GM19463 (cell line): ENCODE results near the gene ATP2A2.

Experiments
- ATAC-seq: cut with Tn5 transposase; IDR thresholded peaks from one replicate; pipeline ENCODE4 v1.9.1; 2021; ENCODE audit warnings: mild to moderate bottlenecking, moderate library complexity; ENCODE audit not compliant: unreplicated experiment

The ATP2A2 gene

GRCh38 chr12:110289044-110289710, 8.1 kb downstream of the ATP2A2 start:
- no peak for ATAC-seq

DNA sequence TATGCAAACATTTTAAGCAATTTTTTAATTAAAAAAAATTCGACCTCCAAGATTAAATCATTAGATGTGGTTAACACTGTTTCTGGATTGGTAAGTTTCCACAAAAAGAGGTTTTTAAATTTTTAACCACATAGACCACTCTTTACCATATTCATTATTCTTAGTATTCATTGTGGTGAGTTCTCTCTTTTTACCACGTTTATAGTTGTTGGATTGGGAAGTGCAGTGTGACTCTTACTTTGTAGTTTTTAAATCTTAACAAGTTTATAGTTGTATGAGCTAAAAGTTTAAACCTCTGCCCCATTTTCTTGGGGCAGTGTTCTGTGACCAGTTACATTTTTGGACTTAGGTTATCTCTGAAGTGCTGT, 8.6 kb downstream of the ATP2A2 start:
- no peak for ATAC-seq

GRCh38 chr12:110301065-110301806, 20.2 kb downstream of the ATP2A2 start:
- no peak for ATAC-seq

DNA sequence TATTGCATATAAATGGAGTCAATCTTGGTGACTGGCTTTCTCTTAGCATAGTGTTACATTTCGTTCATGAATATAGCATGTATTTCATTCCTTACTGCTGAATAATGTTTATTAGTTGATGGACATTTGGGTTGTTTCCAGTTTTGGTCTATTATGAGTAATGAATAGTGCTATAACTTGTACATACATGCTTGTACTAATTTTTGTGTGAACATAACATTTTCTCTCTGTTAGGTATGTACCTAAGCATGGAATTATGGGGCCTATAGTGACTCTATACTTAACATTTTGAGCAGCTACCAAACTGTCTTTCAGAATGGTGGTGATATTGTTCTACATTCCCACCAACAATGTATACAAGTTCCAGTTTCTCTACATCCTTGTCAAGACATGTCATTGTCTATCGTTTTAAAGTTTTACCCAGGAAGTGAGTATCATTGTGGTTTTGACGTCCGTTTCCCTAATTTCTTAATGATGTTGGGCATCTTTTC, 23.1 kb downstream of the ATP2A2 start:
- ATAC-seq = no peak

DNA sequence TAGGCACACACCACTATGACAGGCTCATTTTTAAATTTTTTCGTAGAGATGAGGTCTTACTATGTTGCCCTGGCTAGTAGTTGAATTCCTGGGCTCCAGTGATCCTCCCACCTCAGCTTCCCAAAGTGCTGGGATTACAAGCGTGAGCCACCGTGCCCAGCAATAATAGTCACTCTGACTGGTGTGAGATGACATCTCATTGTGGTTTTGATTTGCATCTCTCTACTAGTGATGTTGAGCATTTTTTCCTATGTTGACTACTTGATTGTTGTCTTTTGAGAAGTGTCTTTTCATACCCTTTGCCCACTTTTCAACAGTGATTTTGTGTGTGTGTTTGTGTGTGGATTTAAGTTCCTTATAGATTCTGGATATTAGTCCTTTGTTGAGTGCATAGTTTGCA, 26.3 kb downstream of the ATP2A2 start:
- no peak for ATAC-seq

- ATAC-seq = no peak
Observed at GRCh38 chr12:110310763-110311162, 29.7 kb downstream of the ATP2A2 start.

- no peak for ATAC-seq
Observed at GRCh38 chr12:110311903-110312302, 30.9 kb downstream of the ATP2A2 start.

- no peak for ATAC-seq
Observed at GRCh38 chr12:110312581-110313360, 31.7 kb downstream of the ATP2A2 start.

DNA sequence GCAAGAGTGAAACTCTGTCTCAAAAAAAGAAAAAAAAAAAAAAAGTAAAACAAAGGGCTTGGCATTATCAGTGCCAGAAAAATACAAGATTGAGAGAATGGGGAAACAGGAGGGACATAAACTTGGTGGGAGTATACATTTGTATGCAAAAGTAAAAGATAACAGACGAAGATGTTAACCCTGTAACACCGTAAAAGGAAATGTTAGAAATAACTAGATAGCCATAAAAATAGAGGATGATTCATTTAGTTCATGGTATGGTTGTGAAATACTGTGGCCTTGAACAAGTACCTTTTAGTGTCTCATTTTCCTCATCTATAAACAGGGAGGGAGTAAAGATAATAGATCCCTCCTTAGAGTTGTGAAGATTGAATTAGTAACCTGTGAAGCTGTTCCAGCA, 33.3 kb downstream of the ATP2A2 start:
- no peak for ATAC-seq

GRCh38 chr12:110316861-110317260, 35.8 kb downstream of the ATP2A2 start:
- no peak for ATAC-seq

- no peak for ATAC-seq
Observed at GRCh38 chr12:110317911-110318310, 36.9 kb downstream of the ATP2A2 start.

DNA sequence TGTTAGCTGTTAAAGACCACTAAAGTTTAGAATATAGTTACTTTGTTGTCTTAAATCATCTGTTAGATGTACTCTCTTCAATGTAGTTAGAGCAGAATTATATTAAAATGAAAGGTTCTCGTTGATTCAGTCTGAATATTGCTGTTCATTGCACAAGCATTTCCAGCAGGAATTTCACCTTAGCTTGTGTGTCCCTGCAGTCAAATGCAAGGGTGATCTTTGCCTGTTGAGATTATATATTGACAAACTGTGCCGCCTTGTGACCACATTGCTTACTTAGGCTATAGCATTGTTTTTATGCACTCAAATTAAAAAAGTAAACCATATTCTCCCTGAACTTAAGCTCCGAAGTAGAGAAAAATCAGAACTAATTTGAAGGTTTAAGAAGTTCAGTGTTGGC, 39.5 kb downstream of the ATP2A2 start:
- no peak for ATAC-seq

GRCh38 chr12:110329710-110330109, 48.7 kb downstream of the ATP2A2 start:
- no peak for ATAC-seq

GRCh38 chr12:110330124-110330523, 49.1 kb downstream of the ATP2A2 start:
- ATAC-seq = no peak

- no peak for ATAC-seq
Observed at GRCh38 chr12:110330544-110330943, 49.5 kb downstream of the ATP2A2 start.

DNA sequence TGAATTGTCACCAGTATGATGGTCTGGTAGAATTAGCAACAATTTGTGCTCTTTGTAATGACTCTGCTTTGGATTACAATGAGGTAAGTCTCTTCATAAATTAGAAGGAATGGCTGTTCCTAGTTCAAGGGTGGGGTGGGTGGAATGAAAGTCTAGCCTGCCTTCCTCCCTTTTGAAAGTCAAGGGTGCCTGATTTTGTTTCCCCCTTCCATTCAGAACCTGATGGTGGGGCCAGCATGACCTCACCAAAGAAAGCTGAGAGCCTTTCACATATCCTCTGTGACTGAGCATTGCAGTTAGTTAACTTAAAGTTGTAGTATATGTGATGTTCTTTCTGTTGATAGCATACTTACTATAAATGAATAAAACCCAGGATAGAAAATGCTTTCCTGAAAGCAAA, 52.2 kb downstream of the ATP2A2 start:
- no peak for ATAC-seq

DNA sequence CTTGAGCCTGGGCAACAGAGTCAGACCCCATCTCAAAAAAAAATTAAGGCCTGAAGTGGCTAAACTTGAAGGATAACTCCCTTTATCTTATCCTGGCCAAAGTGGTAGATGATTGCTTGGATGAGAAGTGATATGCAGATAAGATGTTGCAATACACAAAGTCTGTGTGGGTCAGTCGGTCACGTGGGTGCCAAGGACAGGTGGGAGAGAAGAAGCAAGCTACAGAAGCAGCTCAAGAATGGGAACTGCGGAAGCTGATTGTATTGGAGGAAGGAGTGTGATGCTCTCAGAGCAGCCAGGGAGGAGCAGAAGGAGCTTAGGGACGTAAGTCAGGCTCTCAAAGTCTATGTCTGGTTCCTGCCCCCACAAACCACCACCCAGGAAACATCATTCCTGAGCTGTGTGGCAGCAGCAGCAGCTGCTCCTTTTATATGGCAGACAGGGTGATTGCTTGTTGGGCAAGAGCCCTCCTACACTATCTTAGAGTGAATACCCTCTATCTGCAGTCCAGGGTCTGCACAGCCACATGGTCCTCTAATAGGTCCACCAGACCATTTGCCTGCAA, 54.5 kb downstream of the ATP2A2 start:
- ATAC-seq = no peak

- no peak for ATAC-seq
Observed at GRCh38 chr12:110337912-110338710, 57.1 kb downstream of the ATP2A2 start.

DNA sequence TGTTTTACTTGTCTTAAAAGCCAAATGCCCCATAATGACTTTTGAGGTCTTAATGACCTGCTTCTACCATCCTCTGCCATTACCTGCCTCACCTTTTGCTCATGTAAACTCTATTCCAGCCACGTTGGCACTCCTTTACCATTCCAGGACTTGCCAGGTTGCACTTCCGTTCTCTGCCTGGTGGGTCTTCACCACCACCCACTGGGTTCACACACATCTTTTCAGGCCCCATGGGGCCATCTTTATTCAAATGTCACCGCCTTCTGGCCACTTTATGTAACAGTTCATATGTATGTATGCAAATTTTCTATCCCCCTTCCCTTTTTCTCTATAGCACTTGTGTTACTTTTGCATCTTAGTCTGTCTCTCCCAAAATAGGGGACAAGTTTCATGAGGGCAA, 57.7 kb downstream of the ATP2A2 start:
- ATAC-seq = no peak

DNA sequence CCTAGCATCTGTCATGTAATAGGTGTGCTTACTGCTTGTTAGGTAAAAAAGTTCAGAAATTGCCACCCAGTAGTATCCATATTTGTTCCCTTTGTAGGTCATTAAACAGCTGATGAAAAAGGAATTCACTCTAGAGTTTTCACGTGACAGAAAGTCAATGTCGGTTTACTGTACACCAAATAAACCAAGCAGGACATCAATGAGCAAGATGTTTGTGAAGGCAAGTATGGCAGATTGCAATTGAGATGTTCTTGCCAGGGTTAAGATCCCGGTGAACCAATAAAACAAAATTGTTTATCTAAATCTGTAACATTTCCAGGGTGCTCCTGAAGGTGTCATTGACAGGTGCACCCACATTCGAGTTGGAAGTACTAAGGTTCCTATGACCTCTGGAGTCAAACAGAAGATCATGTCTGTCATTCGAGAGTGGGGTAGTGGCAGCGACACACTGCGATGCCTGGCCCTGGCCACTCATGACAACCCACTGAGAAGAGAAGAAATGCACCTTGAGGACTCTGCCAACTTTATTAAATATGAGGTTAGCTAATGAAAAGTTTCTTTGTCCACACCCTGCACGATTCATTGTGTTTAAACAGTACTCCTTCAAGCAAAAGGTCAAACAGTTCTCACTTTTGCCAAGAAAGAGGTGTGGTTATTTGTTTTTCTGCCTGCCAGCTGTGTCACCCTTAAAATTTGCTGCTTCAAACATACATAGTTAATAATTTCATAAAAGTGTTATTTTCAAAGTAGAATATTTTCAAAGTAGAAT, 58.3 kb downstream of the ATP2A2 start:
- ATAC-seq = no peak
